ENCODE data around the gene CCDC148.

CCDC148 gene

DNA sequence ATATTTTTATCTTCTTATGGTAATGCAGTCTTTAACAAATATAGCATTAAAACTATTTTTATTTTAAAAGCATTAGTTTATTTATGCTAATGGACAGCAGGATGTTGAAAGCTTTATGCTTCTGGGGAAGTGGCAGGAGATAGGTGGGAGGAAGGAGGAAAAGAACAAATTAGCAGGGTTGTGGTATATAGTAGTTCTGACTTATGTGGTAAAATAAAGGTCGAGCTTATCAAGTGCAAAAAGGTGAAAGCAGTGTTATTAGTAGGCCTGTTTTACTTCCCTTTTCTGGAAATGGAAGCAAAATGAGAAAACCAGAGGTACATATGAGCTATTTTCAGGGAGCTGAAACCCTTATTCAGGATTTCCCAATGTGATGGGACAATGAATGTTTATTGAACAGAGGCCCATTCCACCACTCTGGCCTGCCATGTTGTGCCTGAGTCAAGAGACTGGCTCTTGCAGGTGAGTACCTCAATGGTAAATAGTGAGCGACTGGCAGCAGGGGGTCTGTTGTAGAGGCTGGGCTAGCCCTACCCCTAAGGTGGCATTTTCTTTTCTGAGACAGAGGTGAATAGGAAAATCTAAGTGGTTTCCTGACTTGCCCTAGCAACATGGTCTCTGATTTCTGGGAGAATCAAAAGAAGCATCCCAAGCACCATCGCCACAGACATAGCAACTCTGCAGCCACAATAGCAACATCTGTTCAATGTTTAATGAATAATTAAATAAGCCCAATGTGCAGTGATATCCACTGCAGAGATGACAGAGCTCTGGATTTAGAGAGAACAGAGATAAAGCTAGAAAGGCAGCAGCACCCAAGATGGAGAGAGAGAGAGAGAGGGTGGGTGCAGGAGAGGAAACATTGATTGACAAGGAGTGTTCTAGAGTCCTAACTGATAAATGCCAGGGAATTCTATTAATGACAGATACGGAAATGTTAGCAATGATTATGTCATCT is 235.2 kb downstream of the CCDC148 start:
- DNase-seq (ENCODE audit: extremely low read depth in 1 of 2, low read depth in 1 of 2): no peak

DNA sequence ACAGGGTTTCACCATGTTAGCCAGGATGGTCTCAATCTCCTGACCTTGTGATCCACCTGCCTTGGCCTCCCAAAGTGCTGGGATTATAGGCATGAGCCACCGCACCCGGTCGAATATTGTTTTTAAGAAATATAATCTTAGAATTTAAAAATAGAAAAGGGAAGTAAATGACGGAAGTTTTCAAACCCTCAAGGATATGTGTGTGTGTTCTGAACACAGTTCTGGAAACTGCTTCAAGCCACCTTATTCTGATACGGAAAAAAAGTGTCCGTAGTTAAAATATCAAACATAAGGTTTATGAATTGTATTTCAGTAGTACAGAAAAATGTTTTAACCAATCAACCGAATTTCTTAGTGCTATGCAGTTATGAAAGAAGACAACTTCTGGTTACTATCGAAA is 239.0 kb downstream of the CCDC148 start:
- DNase-seq (ENCODE audit: extremely low read depth in 1 of 2, low read depth in 1 of 2): no peak

DNA sequence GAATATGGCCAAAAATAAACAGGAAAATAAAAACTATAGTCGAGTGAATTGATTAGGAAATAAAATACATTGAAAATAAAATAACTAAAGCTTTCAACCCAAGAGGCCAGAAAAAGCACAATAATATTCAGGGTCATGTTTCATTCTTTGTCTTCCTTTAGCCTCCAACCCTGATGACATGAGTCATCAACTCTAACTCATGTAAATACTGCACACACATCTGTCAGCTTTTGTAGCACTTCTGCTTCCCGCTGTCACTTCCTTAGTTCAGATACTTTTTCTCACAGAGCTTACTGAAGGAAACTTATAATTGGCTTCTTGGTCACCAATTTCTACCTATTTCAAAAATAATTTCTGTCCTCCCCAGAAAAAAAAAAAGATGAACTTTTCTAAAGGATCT is 242.1 kb downstream of the CCDC148 start:
- no peak for DNase-seq (ENCODE audit: extremely low read depth in 1 of 2, low read depth in 1 of 2)

DNA sequence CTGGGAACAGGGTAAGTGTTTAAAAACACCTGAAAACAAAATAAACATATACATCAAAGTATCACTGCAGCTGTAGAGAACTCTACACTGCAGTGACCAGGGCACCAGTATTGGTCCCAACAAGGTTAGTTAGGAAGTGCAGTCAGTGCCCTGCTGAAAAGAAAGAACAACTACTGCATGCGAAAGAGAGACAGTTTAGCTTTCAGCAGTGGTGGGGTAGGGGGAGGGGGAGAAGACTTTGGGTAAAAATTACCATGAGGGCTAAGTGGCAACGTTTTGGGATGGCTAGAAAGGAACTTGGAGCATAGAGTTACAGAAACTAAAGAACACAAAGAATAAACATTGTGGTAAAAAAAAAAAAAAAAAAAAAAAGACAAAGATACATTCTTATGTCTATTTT is 242.8 kb downstream of the CCDC148 start:
- no peak for DNase-seq (ENCODE audit: extremely low read depth in 1 of 2, low read depth in 1 of 2)

DNA sequence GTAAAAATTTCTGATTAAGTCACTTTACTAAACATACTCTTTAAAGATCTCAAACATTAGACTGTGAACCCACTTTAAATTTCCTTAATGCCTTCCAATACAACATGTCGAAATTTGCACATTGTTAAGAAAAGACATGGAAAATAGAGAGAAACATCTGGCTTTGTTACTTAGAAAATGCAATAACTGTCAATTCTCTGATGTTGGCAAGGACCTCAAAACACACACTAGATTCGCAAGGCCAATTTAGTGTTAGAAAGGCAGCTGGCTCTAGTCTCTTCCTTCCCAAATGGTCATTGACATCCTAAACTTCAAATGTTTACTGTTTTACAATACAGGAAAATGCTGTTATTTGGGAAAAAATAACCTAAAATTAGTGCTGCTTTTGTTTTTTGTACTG is 244.3 kb downstream of the CCDC148 start:
- no peak for DNase-seq (ENCODE audit: extremely low read depth in 1 of 2, low read depth in 1 of 2)

DNA sequence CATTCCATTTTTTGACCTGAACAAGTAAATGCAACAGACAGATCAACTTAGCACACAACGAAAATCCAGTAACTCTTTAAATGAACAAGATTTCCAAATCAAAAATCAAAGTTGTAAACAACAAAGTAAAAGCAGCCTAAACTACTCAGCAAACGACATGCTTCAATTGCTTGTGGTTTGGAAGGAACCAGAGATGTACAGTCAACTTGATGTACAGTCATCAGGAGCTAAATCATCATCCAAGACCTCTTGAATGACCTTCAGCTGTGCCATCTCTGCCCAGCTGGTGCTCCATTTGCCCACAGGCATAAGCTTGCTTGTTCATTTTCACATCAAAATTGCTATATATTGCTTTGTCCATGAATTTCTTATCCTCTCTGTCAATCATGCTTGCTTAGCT is 245.1 kb downstream of the CCDC148 start:
- no peak for DNase-seq (ENCODE audit: extremely low read depth in 1 of 2, low read depth in 1 of 2)

DNA sequence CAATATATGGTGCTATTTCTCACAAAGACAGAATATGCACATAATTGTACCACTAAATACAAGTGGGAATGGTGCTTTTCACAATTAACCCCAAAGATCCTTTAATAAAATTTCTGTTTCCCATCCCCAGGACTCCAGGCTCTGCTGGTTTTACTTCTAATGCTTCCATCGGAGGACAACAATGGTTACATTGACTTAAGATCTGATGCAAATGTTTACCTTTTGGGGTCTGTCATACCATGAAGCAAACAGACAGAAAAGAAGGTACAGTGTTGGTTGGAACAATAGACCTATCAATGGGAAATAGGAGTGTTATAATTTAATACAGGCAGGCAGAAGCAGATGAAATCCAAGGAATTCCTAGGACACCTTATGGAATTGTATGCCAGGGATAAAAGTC is 249.2 kb downstream of the CCDC148 start:
- DNase-seq (ENCODE audit: extremely low read depth in 1 of 2, low read depth in 1 of 2): no peak

DNA sequence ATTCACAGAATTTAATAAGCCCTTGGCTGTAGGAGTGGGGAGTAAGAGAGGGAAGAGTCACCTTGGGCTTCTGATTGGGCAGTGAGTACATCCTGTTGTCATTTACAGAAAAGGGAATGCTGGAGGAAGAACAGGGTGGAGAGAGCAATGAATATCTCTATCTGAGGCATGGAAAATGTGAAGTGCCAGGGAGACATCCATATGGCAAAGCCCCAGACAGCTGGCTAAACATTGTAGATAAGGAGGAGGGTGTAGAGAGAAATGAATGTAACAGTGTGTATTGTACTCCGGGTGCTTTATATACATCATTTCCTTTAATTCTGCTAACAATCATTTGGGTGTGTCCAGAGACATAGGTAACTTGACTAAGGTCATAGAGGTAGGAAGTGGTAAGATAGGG is 251.3 kb downstream of the CCDC148 start:
- no peak for DNase-seq (ENCODE audit: extremely low read depth in 1 of 2, low read depth in 1 of 2)

DNA sequence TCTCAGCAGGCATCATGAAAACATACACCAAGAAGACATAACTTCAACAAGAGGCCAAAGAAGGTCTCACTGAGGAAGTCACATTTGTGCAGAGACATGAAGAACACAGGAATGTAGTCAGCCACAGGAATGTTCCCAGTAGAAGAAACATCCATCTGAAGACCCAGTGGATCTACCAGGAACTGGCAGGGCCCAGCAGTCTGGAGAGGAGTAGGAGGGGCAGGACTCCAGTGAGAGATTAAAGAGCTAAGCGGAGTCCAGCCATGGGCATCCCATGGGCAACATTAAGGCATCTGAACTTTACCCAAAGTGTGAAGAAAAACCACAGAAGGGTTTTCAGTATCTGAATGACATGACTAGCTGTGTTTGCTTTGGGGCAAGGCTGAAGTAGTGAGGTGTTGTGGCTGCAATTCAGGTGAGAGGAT is 251.8 kb downstream of the CCDC148 start:
- DNase-seq (ENCODE audit: extremely low read depth in 1 of 2, low read depth in 1 of 2): no peak

DNA sequence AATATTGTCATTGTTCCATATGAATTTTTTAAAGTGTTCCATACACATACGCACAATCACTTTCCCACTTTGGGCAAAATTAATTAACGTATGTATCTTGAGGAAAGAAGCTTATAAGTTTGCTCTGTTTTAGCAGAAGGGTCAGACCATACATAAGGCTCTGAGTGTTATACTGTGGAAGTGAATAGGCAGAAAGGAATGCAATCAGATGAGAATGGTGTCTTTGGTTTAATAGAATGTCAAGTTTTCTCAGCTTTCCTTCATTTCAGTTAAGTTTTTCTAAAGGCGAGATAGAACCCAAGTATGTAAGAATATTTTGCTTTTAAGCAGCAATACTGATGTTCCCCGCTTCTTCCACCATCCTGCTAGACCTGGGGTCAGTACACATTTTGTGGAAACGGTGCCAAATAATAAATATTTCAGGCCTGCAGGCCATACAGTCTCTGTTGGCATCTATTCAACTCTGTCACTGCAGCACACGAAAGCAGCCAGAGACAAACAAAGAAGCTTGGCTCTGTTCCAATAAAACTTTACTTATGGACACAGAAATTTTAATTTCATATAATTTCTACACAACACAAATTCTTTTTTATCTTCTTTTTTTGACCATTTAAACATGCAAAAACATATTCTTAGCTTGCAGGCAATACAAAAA is 254.3 kb downstream of the CCDC148 start:
- no peak for DNase-seq (ENCODE audit: extremely low read depth in 1 of 2, low read depth in 1 of 2)

DNA sequence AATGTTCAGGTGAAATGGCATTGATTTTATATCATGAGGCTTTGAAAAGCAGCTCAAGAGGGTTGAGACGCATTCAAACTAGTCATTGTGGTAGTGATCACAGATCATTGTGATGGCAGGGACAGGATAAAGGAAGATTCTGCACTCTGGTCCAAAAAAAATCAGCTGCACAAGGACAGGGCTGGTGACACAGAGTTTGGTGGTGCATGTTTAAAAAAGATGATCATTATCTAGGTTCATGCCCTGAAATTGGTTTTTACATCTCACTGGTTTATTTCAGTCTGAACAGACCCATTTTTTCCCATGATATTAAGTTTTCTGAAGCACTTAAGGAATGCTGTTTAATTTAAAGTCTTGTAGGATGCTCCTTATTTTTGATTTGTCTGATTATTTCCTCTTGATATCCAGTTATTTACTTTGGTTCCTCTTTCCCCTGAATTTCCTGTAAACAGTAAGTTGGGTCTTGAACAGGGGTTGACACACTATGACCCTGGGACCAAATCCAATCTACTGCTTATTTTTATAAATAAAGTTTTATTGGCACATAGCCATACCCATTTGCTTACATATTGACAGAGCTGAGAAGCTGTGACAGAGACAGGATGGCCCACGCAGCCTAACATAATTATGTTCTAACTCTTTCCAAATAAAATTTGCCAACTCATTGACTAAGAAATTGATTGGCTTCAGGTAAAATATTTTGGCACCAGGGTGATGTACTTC is 256.5 kb downstream of the CCDC148 start:
- DNase-seq (ENCODE audit: extremely low read depth in 1 of 2, low read depth in 1 of 2): no peak

DNA sequence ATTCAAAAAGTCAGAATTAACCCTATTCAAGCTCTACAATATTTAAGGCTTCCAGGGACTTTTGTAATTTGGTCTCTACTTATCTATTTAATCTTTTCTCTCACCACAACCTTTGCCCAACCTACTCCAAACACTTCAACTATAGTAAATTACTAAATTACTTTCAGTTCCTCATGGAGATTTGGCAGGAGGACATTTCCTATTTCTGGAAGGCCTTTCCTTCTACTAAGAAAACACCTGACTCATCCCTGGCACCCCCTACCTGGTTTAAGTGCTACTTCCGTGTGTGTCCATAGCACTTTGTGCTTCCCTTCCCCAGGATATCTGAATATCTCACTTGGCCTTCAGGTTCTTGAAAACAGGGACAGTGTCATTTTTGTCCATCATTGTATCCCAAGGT is 258.6 kb downstream of the CCDC148 start:
- no peak for DNase-seq (ENCODE audit: extremely low read depth in 1 of 2, low read depth in 1 of 2)

DNA sequence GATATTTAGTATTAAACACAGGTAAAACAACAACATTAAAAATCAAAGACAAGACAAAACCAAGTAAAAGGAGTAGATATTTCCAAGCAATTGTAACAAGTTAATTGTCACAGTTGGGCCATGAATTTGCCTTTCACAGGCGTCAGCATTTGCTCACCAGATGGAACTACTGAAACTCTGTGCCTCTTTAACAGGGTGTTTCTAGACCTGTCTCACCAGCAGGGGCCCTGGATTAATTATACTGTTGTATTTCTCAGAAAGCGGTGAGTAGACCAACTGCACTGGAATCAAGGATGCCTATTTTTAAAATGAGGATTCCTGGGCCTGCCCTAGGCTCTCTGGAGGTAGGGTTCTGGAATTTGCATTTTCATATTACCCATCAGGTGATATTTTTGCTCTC is 262.3 kb downstream of the CCDC148 start:
- no peak for DNase-seq (ENCODE audit: extremely low read depth in 1 of 2, low read depth in 1 of 2)

DNA sequence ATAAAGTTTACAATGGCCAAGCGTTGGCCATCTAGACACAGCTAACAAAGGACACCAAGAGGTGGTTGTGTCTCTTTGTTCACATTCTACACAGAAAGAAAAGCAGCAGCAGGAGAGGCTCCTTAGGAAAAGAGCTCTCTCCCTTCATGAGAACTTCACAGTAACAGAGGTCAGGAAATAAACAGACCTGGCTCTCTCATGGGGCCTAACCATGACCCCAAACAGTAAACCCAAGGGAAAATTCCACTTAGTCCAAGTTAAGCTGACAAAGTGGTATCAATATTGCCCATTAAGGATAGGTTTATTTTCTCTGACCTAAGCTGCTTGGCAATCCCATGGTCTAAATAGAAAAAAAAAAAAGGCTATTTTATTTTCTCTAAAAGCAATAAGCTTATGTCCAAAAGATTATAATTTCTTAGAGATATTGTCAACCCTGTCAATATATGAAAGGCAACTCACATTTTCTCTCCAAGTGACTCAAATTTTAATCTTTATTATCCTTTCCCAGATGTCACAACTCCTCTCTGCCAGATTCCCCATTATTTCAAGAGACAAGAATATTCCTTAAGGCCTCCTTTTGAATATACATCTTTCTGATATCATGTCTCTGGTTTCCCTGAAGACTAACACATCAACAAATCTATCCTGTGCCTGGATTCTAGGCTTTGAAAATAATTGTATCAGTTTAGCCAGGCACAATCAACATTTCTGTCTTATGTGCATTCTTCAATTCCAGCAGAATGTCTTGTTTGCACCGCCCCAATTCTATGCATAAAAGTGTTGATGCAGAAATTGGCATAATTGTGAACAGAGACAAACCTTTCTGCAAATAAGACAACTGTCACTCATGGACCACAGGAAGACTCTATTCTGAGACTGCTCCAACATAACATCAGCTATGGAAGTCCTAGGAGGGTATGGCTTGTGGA is 263.8 kb downstream of the CCDC148 start:
- no peak for DNase-seq (ENCODE audit: extremely low read depth in 1 of 2, low read depth in 1 of 2)

DNA sequence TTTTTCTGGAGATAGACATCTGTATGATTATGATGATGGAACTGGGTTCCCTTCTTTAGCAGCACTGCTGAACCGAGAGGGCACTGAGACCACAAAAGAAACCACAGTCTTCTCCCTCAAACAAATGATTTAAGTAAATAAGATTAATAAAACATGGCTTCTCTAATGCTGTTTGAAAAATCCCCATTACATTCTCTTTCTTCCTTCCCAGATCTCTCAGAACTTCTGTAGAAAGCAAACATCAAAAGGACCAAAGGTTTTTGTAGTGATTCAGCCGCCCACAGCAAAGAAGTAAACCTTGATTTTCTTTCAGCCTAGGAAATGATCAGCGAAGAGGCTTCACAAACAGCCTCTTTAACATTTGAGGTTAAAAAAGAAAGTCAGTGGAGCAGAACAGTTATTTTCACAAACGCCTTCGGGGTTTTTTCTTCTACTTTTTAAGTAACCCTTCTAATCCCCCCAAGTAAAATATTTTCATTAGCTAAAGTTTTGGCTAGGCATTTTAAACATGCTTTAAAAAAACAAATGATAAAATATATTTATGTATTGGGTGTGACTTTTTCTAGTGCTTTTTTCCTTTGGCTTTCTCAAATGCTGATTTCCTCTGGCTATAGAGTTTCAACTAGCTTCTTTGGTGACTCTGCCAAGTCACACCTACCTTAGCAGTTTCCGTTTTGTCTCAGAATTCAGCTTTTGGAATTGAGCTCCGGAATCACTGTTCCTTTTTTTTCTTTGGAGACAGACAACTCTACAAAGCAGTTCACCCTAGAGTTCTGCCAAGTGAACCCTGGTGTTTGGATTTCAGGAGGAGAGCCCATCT is 265.3 kb downstream of the CCDC148 start:
- peak in 1 of 2 donors; percentile 12 for DNase-seq (ENCODE audit: extremely low read depth in 1 of 2, low read depth in 1 of 2)

DNA sequence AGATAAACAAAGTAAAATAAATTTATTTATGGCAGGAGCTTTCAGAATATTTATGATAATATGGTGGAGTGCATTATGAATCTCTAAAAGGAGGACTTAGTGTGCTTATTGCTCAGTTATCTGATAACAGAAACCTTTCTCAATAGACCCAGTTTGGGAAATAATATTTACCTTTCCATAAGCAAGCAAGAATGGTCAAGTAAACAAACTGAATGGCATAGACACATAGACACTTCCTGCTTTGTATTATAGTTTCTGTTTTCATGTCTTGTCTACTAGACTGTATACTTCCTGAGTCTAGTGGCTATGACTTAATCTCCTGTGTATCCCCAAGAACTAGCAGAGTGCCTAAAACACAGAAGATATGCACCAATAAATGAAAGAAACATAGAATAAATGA is 267.0 kb downstream of the CCDC148 start:
- DNase-seq (ENCODE audit: extremely low read depth in 1 of 2, low read depth in 1 of 2): no peak

DNA sequence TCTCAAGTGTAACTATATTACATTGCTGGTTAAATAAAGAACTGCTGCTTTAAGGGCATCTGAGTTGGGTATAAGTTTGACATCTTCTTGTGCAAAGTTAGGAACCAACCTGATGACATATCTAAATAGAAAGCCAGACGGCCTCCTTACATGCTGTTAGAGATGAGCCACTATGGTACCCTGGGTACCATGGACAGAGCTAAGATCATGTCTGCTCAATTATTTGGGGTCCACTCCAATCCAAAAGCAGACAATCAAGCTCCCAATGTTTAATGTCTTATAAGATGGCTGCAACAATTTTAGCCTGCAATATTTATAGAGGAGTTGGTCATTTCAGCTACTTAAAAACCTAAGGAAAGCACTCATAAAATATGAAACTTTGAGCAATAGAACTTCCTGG is 268.6 kb downstream of the CCDC148 start:
- DNase-seq (ENCODE audit: extremely low read depth in 1 of 2, low read depth in 1 of 2): no peak

DNA sequence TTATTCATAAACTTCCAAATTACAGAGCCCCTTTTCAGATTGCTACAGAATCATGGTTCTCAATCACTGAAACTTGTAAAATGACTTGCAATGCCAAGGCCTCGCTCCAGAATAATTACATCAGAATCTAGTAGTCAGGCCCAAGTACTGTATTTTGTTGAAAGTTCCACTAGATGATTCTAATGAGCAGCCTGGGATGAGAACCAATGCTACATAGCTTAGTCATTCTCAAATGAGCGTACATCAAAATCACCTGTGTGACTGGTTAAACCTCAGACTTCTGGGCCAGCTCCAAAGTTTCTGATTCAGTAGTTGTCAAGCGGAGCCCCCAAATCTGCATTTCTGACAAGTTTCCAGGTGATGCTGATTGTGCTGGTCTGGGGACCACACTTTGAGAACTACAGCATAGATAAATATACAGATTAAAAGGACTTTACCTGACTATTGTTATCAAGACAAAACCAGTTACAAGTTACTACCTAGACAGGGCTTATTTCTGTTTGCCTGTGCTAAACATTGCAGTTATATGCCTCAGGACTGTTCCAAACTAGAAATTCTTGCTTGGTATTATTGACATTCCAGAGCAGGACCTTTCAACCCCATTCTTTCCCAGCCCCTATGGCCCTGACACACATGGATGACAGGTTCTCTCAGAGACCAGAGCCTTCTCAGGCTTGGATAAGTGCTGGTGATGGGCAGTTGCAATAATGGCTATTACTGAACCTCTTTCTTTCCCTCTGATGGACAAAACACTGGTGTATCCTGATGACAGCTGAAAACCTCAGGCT is 271.8 kb downstream of the CCDC148 start:
- no peak for DNase-seq (ENCODE audit: extremely low read depth in 1 of 2, low read depth in 1 of 2)

DNA sequence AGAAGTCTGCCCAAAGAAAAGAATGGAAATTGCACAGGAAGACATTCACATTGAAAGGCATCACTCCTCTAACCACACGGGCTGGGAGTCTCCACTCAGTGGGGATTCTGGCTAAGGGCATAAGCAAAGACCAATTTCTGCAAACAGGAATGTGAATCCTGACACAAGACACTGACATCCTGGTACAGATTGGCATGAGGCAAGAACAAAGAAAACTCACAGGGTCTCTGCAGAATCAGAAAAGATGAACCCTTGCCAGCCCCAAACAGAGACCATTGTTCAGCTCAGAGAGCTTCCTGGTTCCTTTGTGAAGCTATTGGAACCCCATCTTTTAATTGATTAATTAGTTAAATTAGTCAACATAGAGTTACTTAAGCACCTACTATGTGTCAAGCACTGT is 272.6 kb downstream of the CCDC148 start:
- no peak for DNase-seq (ENCODE audit: extremely low read depth in 1 of 2, low read depth in 1 of 2)
